HG02840 (cell line): ENCODE measurements around the gene CHST5.
A peak's percentile ranks its signal among the peaks of the same experiment; 100 is the strongest.

Experiments used
- ATAC-seq: cut with Tn5 transposase; IDR thresholded peaks from one replicate; pipeline ENCODE4 v1.9.1; 2021; ENCODE audit warnings: mild to moderate bottlenecking, moderate library complexity, moderate number of reproducible peaks; ENCODE audit not compliant: unreplicated experiment, low FRiP score

The CHST5 gene

DNA sequence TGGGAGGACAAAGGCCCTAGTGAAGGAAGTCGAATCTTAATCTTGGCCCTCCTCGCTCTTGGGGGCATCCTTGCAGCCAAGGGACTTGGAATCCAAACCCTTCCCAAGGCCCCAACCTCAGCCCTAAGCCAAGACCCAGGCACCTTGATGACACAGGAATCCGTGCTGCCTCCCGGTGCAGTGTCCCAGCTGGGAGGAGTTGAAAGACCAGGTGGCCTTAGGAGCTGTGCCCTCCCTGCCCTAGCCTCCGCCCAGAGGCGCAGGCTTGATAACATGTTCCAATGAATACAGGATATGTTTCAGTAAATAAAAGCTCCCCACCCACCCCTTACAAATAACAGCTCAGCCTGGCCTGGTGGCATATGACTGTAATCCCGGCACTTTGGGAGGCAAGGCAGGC, at the start of gene CHST5:
Gene CHST5, minus strand, starts transcription at position 208 of the 400 bp plus-strand sequence. CDS start 5,724 bp downstream, outside the sequence.
- ATAC-seq = no peak

DNA sequence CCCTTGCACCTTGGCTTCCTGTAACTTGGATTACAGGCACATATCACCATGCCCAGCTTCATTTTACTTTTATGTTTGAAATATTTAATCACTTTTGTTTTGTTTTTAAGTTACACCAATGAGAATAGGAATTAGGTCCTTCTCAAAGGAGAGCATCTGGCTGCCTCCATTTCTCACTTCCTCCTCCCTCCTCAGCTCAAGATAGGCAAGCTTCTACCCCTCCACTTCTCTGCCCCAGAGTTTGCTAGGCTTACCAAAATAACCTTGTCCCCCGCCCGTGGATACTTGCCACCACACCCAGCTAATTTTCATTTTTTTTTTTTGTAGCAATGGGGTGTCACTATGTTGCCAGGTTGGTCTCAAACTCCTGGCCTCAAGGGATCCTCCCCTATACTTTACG, 48.2 kb upstream of the CHST5 start:
- ATAC-seq = no peak

DNA sequence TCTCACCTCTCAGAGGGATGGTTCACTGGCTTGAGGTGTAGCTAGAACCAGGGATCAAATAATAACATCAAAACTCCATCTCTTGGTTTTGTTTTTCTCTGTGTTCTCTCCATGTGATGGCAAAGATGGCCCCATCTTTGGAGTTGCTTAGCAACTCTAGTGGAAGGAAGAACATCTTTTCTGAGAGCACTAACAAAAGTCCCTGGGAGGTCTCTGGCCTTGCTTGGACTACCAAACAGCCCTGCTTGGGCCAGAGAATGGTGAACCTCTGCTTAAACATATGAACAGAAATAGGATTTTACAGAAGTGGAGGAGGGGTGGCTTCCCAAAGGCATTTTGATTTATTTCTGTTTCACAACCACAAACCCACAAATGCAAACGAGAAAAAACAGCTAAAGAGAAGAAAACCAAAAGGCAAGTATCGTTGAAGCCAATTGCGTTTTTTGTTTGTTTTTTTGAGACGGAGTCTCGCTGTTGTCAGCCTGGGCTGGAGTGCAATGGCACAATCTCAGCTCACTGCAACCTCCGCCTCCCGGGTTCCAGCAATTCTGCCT, 43.5 kb upstream of the CHST5 start:
- ATAC-seq = no peak

DNA sequence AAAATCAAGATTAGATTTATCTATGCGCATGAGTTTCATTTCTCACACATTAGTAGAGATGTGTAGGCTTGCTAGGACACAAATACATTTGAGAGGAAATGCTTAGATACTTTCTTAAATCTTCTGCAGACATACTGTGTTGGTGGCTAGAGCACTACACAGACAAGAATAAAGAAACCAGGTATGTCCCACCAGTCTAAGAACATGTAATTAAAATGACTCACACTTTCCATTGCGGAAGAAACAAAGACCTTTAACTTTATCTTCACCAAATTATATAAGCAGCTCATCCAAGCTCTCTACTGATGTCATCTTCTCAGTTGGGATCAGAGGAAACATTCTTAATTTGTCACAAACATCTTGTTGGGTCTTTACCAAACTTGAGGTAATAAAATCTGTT, 42.8 kb upstream of the CHST5 start:
- ATAC-seq = no peak

DNA sequence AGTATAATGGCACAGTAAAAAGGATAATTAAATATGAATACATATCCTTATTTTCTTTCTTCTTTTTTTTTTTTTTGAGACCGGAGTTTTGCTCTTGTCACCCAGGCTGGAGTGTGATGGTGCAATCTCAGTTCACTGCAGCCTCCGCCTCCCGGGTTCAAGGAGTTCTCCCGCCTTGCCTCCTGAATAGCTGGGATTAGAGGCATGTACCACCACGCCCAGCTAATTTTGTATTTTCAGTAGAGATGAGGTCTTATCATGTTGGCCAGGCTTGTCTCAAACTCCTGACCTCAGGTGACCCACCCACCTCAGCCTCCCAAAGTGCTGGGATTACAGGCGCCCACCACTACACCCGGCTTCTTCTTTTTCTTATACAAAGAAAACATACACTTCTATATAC, 42.3 kb upstream of the CHST5 start:
- ATAC-seq = no peak

DNA sequence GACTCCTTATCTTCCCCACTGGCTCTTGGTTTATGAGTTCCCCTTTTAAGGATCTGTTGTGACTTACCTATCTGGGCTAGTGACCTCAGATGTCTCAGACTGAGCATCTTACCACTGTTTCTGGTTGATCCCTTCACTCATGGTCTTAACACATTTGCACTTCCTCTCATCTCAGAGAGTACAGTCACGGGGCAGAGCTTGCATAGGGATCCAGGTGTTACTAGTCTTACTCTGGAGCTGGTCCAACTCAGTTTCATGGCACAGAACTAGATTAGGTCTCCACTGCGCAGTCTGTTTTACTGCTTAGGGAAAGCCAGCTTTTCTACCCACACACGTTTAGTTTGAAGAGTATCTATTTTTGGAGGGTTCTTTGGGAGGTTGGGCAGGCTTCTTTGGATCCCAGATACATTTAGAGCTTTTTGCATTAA, 40.5 kb upstream of the CHST5 start:
- no peak for ATAC-seq

DNA sequence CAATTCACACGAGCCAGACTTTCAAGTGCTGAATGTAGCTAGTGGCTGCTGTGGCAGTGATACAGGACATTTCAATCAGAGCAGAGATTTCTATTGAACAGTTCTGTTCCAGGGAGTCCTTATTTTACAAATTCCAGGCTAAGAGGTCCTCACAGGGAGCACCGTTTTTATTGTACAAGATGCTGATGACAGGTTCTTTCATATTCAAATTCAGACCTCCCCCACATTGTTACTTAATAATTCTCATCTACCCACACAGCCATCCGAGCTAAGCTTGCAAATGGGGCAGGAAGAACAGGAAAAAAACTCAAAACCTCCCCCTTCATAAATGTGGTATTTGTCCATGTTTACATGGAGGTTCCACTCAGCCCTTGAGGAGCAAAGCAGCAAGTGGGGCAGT, 40.0 kb upstream of the CHST5 start:
- ATAC-seq = no peak

DNA sequence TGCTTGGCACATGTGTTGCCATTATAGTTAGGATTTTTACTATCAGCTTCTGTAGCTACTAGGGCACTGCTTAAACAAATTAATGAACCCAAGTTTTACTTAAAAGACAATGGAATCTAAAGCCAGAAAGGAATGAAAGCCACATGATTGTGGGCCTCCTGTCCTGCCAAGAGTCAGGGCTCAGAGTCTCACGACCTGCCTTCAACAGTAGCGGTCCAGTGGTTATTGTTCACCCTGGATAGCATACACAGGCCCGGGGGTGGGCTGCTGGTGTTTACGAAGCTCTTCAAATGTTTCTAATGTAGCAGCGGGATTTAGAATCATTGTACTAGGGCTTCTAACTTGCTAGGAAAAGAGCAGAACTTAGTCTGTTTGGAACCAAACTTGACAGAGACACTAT, 38.0 kb upstream of the CHST5 start:
- no peak for ATAC-seq

DNA sequence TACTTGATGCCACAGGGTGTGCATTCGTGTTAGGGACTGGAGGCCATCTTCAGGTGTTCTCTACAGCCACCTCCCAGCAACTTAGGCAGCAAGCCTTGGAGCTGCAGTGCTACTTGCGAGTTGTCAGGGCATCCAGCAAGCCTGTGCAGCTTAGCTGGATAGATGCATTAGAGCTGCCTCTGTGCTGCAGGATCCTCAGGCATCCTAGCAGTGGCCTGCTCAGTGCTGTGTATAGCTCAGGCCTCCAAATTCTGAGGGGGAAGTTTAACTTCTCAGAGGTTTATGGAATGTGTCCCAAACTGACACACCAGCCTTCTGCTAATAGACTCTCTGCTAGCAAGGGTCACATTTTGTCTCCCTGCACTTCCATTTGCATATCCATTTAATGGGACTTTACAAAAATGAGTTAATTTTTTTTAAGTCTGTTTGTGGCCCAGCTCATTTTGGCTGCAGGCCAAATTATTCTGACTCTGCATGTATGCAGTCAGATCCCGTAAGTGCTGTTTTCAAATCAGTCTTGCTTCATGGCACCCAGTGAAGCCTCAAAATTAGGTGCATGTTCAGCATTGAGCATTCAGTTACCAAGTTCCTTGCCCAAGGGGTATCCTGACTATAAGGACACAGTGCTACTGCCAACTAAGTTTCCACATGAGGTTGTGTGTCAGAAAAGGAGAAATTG, 37.1 kb upstream of the CHST5 start:
- no peak for ATAC-seq

DNA sequence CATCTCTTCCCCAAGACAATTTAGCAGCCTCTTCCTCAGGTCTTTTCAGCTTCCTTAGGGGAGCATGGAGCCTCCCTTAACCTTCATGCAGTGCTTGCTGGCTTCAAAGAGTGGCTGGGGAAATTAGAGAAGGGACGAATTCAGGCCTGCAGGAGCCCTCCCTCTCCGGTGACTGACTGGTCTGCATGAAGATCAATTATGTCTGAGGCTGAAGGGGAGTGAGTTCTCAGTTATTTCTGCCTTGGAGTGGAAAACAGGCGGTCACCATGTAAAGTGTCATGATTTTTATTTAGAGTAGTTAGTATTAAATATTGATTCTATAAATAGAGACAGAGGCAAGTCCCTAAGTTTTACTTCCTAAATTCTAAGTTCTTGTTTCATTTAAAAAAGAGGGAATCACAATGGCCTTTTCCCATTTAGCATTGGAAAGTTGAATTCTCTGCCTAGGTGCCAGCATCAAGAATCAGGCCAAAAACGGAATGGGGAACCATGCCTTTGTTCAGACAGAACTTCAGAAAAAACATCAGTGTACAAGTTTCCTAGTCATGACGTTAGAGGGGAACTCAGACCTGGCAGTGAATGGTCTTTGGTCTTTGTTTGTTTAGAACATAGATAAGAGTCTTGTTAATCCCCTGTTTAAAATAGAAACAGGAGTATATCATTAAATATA, 34.6 kb upstream of the CHST5 start:
- no peak for ATAC-seq

DNA sequence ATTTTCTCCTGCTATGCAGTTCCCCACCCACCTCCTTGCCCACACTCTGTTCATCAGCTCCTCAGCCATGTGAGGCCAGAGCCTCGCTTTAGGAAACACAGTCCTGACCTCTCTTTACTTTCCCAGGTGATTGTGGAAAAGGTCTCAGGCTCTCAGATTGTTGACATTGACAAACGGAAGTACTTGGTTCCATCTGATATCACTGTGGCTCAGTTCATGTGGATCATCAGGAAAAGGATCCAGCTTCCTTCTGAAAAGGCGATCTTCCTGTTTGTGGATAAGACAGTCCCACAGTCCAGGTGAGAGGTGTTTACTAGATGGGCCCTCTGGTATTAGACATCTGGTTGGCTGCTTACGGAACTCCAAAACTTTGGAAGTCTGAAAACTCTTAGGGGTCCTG, 32.0 kb upstream of the CHST5 start:
- ATAC-seq = no peak

DNA sequence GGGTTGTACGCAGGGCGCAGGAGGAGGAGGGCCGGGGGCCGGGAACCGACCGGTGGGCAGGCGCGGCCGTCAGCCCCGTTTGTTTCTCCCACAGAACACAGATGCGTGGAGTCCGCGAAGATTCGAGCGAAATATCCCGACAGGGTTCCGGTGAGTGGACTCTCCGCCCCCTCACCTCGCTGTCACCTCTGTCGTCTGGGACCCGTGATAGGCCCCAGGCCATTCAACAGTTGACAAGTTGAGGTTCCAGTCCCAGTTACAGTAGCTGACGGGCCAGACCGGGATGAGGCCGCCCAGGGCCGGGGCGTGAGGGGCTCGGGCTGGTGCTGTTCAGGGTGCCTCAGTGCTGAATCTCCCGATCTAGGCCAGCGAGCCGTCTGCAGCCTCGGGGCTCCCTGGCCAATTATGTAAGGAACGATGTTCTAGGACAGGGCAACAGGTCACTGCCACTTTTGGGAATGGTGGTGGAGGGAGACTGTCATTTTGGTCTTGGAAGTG, 30.9 kb upstream of the CHST5 start:
- peak; percentile 2 for ATAC-seq

DNA sequence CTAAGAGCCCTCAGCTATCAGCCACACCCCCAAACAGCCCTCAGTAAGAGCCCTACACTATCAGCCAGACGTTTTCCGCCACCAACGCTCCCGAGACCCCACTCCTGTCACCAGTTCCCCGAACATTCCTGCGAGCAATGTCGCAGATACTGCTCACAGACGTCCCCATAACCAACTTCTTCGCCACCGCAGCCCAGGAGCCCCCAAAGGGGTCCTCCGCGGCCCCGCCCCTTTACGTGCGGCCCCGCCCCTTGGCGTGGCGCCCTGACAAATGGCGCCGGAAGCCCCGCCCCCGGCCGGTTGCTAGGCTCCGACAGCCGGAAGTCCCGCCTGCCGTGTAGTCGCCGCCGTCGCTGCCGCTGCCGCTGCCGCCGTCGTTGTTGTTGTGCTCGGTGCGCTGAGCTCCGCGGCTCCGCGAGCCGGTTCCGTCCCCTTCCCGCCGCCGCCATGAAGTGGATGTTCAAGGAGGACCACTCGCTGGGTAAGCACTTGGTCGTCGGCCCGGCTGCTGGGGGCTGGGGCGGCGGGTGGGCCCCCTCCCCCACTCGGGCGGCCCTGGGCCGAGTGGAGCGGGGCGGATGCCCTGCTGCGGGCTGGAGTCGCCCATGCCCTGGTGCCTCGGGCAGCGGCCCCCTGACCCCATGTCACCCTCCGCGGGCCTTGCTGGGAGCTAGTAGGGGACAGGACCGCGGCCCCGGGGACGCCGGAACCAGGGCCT, 30.3 kb upstream of the CHST5 start, which contains the start of gene GABARAPL2:
Gene GABARAPL2, plus strand, starts transcription at position 340 of the 718 bp plus-strand sequence. Its CDS starts 108 bp downstream, at position 448.
- ATAC-seq = peak; percentile 72

DNA sequence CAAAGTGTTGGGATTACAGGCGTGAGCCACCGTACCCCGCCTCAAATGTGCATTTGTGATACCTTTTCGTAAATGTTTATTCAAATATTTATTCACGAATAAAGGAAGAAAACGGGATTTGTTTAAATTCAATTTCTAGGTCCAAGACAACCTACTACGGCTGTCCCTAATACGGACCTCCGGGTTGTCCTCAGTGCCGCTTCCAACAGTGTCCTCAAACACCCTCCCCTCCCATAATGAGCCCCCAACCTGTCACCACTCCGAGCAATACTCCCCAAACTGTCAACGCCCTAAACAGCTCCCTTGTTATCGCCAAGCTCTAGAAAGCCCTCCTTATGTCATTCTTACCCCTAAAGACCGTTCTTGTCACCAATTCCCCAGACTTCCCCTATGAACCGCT, 29.7 kb upstream of the CHST5 start:
- ATAC-seq = peak; percentile 9

DNA sequence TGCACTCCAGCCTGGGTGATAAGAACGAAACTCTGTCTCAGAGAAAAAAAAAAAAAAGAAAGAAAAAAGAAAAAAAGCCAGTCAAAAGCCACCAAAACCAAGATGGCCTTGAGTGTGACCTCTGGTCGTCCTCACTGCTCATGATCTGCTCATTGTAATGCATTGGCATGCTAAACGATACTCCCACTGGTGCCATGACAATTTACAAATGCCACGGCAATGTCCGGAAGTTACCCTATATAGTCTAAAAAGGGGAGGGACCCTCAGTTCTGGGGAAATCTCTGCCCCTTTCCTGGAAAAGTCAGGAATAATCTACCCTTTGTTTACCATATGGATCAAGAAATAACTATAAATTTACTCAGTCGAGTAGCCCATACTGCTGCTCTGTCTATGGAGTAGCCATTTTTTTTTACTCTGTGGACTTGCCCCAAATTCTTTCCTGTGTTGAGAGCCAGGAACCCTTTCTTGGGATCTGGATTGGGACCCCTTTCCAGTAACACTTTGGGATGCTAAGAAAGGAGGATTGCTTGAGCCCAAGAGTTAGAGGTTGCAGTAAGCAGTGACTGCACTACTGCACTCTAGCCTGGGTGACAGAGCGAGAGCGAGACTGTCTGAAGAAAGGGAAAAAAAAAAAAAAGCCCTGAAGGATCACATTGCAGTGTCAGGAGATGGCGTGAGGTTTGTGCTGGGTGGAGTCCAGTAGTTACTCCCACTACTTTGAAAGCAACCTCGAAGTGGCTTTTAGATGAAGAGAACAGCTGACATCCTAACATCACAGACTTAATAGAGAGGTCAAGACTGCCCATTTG, 23.9 kb upstream of the CHST5 start:
- no peak for ATAC-seq

DNA sequence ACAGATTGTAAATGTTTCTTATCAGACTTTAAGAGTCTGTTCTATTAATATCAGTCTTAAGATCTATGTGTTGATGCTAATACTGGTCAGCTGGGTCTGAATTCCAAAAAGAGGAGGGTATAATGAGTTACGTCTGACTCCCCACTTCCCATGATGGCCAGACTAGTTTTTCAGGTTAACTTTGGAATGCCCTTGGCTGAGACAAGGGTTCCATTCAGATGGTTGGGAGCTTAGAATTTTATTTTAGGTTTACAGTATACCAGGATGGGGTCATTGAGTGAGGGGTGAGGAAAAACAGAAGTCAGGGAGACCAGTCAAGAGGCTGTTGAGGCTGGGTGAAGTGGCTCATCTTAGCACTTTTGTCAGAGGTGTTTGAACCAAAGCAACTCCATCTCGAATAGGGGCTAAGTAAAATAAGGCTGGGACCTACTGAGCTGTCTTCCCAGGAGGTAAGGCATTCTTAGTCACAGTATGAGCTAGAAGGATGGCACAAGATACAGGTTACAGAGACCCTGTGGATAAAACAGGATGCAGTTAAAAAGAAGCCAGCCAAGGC, 23.0 kb upstream of the CHST5 start:
- no peak for ATAC-seq

DNA sequence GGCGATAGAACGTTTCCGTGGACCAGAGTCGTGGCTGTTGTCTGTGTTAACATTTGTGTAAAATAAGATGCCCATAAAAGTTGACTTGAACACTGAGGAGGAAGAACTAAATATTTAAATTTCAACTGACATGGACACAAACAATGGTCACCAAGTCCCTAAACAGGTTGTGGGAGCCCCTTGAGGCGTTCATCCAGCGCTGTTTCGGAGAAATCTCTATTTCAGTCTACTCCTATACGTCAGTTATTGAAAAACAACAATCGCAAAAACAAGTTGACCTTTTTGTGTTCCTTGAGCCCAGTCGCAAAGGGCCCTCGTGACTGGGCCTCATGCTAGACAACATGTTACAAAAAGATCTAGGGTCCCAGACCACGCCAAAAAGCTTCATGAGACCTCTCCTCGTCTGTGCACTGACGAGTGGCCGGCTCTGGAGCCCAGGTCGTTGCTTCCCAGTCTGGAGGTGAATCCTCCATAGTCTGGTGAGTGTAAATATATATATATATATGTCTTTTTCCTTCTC, 20.6 kb upstream of the CHST5 start:
- no peak for ATAC-seq

DNA sequence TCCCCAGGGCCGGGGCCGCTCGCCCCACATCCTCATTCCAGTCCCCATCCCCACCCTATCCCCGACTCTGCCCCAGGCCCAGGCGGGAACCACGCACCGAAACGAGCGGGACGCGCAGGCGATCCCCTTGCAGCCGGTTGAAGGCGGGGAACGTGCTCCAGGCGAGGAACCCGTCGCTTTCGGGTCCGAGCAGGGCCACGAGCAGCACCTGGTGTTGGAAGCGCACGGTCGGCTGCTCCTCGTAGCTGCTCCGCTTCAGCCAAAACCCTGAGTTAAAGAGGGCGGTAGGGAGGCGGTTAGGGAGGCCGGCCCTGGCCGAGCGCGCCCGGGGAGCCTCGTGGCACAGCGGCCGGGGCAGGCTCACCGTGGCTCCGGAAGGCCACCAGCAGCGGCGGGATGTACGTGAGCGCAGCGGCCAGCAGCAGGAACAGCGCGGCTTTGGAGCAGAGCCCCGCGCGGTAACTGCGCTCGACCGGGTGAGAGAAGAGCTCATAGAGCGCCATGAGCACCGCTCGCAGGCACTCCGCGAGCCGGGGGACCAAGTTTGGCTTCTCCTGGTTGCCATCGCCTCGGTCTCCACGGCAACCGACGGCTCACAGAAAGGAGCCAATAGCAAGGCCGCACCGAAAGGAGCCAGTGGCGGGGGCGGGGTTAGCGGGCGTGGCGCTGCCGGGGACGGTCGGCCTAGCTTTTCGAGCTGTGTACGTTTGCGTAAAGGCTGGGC, 20.0 kb upstream of the CHST5 start, which contains the start of gene TMEM231:
Gene TMEM231, minus strand, starts transcription at position 546 of the 724 bp plus-strand sequence. Its CDS starts 43 bp downstream, at position 503.
- ATAC-seq = peak; percentile 97

DNA sequence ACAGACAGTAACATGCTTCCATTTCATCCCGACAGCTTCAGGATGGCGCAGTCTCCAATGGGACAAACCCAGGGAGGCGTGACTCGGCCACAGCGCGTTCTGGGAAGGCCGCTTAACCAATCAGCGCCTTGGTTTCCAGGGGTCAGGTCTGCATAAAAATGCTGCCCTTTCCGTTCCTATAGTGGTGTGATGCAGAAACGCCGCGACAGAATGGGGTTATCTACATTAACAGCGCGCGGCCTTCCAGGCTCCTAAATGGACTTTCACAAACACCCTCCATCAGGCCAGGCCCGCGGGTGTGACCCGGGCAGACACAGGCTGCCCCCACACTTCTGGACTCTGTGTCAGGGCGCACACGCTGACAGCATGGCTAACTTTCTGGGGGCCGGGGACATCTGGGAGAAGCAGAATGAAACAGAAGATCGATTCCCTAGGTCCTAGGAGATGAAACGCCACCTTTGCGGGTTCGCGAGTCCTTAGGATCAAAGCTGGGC, 19.4 kb upstream of the CHST5 start:
- peak; percentile 33 for ATAC-seq
